ENCODE results near the gene REXO5. TPM values are rescaled to one million over a fixed set of nuclear protein-coding genes. Genes with fewer than 3 reads are reported as not detected.
"Not testable (repeated sequence)": the region's sequence is repeated elsewhere in the genome, so short reads cannot be mapped to it uniquely, and the experiment has no call there.

The REXO5 gene
- total and polyA plus RNA-seq, 5 donors from 2014 or later, result 0.34 to 1.7 (median 1.3) TPM

DNA sequence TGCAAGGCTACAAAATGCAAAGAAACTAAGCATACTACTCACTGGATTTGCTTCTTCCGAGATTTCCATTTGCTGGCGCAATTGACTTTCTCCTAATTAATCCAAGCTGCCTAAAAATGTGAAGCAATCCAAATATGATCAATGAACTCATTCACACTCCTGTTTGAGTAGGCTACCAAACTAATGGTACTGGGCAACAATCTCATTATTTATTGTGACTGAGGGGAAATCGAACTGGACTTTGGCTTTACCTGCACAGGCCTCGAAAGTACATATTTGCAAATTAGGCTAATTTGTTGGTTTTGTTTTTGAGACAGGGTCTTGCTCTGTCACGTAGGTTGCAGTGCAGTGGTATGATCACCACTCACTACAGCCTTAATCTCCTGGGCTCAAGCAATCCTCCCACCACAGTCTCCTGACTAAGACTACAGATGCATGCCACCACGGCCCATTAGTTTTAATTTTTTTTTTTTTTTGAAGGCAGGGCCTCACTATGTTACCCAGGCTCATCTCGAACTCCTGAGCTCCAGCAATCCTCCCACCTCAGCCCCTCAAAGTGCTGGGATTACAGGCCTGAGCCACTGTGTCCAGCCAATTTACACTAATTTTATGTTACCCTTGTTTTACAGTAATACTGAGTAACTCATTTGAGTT is 2.6 kb upstream of the REXO5 start:
- H3K27ac ChIP-seq (ENCODE audit: insufficient read depth, low read length, poor library complexity, severe bottlenecking), result peak overlapping the region; percentile 5
- H3K27me3 Mint-ChIP-seq, result no peaks in the 10 kb centered on the region
- ATAC-seq (ENCODE audit: low read depth in 2 of 2) (no peak), DNase-seq (no peak)
- H3K27ac Mint-ChIP-seq, result peak overlapping the region in 2 of 3 donors; percentile 3 to 58
- H3K27me3 ChIP-seq (ENCODE audit: control insufficient read depth, insufficient read depth, low read length), result no peaks in the 10 kb centered on the region
- H3K36me3 ChIP-seq (ENCODE audit: control insufficient read depth, insufficient read depth, low read length), result no peaks in the 10 kb centered on the region
- H3K4me1 ChIP-seq (ENCODE audit: control insufficient read depth, insufficient read depth, low read length, poor library complexity, severe bottlenecking), result peaks cover 17% of the 10 kb centered on the region
- peaks cover 0 to 2% (median 0%) of the 10 kb centered on the region in 7 donors for H3K9me3 Mint-ChIP-seq
- no peaks in the 10 kb centered on the region for H3K9me3 ChIP-seq (ENCODE audit: control insufficient read depth in 2 of 2, low read length in 2 of 2)
- H3K4me1 Mint-ChIP-seq, result peaks cover 9 to 33% (median 17%) of the 10 kb centered on the region in 4 donors
- H3K4me3 ChIP-seq (ENCODE audit: low read depth, low read length), result no peak overlapping the region
- peak overlapping the region in 1 of 4 donors; percentile 58 for H3K4me3 Mint-ChIP-seq
- no peaks in the 10 kb centered on the region for H3K36me3 Mint-ChIP-seq

DNA sequence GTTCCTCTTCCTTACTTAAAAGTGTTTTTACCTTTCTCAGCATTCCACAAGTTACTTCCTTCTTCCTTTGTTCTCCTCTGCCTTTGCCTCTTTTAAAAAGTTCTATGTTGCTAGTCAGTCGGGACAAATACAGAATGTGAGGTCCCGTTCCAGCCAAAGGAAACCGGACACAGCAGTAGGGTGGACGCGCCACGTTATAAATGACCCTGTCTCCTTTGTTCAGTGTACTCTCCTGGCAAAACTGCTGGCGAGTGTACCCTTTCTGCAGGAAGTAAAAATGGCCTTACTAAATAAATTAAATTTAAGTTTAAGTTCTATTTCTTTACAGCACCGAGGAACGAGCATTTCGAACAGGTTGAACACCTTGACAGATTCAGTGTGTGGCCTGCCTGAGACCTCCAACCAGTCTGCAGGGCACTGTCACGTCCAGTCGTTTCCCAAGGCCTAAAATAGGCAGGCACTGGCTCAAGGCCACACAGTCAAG is 601 bp upstream of the REXO5 start:
- DNase-seq; H3K36me3 ChIP-seq (ENCODE audit: control insufficient read depth, insufficient read depth, low read length); H3K27me3 ChIP-seq (ENCODE audit: control insufficient read depth, insufficient read depth, low read length); ATAC-seq (ENCODE audit: low read depth in 2 of 2); H3K9me3 Mint-ChIP-seq; H3K27me3 Mint-ChIP-seq; H3K9me3 ChIP-seq (ENCODE audit: control insufficient read depth in 2 of 2, low read length in 2 of 2); H3K36me3 Mint-ChIP-seq: not testable (repeated sequence)
- H3K27ac Mint-ChIP-seq, result peak overlapping the region; percentile 93 to 97 (median 95)
- peak overlapping the region; percentile 95 to 99 (median 99) for H3K4me3 Mint-ChIP-seq
- H3K4me1 Mint-ChIP-seq, result peaks cover 6 to 27% (median 18%) of the 10 kb centered on the region in 4 donors
- Histone ChIP-seq H3K4me1 (ENCODE audit: control insufficient read depth, insufficient read depth, low read length, poor library complexity, severe bottlenecking) (peaks cover 17% of the 10 kb centered on the region), H3K27ac (ENCODE audit: insufficient read depth, low read length, poor library complexity, severe bottlenecking) (peak overlapping the region; percentile 83), H3K4me3 (ENCODE audit: low read depth, low read length) (peak overlapping the region; percentile 81)

DNA sequence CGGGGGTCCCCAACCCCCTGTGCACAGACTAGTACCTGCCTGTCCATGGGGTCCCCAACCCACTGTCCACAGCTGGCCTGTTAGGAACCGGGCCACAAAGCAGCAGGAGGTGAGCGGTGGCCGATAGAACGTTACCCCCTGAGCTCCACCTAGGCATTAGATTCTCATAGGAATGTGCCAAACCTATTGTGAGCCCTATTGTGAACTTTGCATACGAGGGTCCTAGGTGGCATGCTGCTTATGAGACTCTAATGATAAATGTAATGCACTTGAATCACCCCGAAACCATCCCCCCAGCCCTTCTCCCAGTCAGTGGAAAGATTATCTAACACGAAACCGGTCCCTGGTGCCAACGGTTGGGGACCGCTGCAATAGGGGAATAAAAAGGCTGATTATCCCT is 1.5 kb downstream of the REXO5 start:
- no peaks in the 10 kb centered on the region for H3K36me3 Mint-ChIP-seq
- H3K4me3 ChIP-seq (ENCODE audit: low read depth, low read length), result no peak overlapping the region
- ATAC-seq (ENCODE audit: low read depth in 2 of 2), result no peak
- no peaks in the 10 kb centered on the region for H3K27me3 Mint-ChIP-seq
- H3K36me3 ChIP-seq (ENCODE audit: control insufficient read depth, insufficient read depth, low read length), result no peaks in the 10 kb centered on the region
- H3K9me3 Mint-ChIP-seq, result peaks cover 0 to 2% (median 0%) of the 10 kb centered on the region in 7 donors
- peak overlapping the region; percentile 95 to 99 (median 99) for H3K4me3 Mint-ChIP-seq
- H3K4me1 ChIP-seq (ENCODE audit: control insufficient read depth, insufficient read depth, low read length, poor library complexity, severe bottlenecking), result peaks cover 17% of the 10 kb centered on the region
- no peak overlapping the region for H3K27ac ChIP-seq (ENCODE audit: insufficient read depth, low read length, poor library complexity, severe bottlenecking)
- H3K27ac Mint-ChIP-seq, result peak overlapping the region in 2 of 3 donors; percentile 93 to 97
- no peaks in the 10 kb centered on the region for H3K27me3 ChIP-seq (ENCODE audit: control insufficient read depth, insufficient read depth, low read length)
- H3K4me1 Mint-ChIP-seq, result peaks cover 6 to 27% (median 20%) of the 10 kb centered on the region in 4 donors
- no peaks in the 10 kb centered on the region for H3K9me3 ChIP-seq (ENCODE audit: control insufficient read depth in 2 of 2, low read length in 2 of 2)
- DNase-seq, result no peak

DNA sequence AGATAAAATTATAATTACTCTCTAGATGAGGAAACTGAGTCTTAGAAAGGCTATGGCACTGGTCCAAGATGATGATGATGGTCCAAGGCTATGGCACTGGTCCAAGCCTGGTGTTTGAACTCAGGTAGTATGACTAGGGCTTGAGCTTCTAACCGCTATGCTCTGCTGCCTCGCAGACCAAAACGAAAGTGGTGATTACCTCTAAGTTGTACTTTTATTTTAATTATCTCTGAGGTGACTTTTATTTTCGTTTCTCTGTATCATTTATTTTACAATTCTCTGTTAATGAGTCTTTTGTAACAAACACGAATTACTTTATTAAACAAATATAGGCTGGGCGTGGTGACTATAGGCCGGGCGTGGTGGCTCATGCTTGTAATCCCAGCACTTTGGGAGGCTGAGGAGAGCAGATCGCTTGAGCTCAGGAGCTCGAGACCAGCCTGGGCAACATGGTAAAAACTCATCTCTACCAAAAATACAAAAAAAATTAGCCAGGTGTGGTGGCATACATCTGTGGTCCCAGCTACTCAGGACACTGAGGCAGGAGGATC is 5.6 kb downstream of the REXO5 start:
- Histone ChIP-seq H3K36me3 (ENCODE audit: control insufficient read depth, insufficient read depth, low read length) (no peaks in the 10 kb centered on the region), H3K4me3 (ENCODE audit: low read depth, low read length) (no peak overlapping the region), H3K27ac (ENCODE audit: insufficient read depth, low read length, poor library complexity, severe bottlenecking) (no peak overlapping the region), H3K9me3 (ENCODE audit: control insufficient read depth in 2 of 2, low read length in 2 of 2) (no peaks in the 10 kb centered on the region), H3K4me1 (ENCODE audit: control insufficient read depth, insufficient read depth, low read length, poor library complexity, severe bottlenecking) (peaks cover 15% of the 10 kb centered on the region), H3K27me3 (ENCODE audit: control insufficient read depth, insufficient read depth, low read length) (no peaks in the 10 kb centered on the region)
- Mint-ChIP-seq H3K36me3 (no peaks in the 10 kb centered on the region), H3K4me3 (no peak overlapping the region), H3K9me3 (peaks cover 0 to 2% (median 0%) of the 10 kb centered on the region in 7 donors), H3K27me3 (no peaks in the 10 kb centered on the region), H3K27ac (no peak overlapping the region), H3K4me1 (peaks cover 5 to 30% (median 16%) of the 10 kb centered on the region in 4 donors)
- ATAC-seq (ENCODE audit: low read depth in 2 of 2) (no peak), DNase-seq (no peak)

DNA sequence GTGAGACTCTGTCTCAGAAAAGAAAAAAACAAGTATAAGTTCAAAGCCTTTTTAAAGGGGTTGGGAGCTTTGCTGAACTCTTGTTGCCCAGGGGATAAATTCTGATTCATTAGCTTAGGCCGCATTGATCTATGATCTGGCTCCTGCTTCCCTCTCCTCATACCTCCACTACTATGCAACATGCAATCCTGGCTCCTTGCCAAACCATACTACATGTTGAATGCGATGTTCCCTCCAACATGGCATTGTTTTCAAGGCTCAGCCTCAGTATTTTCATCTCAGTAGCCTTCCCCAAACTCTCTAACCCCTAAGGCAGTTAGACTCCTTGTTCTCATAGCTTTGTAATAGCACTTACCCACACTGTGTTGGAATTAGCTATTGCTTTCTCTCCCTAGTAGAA is 6.2 kb downstream of the REXO5 start:
- no peaks in the 10 kb centered on the region for H3K36me3 ChIP-seq (ENCODE audit: control insufficient read depth, insufficient read depth, low read length)
- H3K27me3 ChIP-seq (ENCODE audit: control insufficient read depth, insufficient read depth, low read length), result no peaks in the 10 kb centered on the region
- no peaks in the 10 kb centered on the region for H3K9me3 ChIP-seq (ENCODE audit: control insufficient read depth in 2 of 2, low read length in 2 of 2)
- peaks cover 10% of the 10 kb centered on the region for H3K4me1 ChIP-seq (ENCODE audit: control insufficient read depth, insufficient read depth, low read length, poor library complexity, severe bottlenecking)
- Mint-ChIP-seq H3K9me3 (peaks cover 0 to 2% (median 0%) of the 10 kb centered on the region in 7 donors), H3K36me3 (no peaks in the 10 kb centered on the region), H3K4me3 (no peak overlapping the region), H3K27me3 (no peaks in the 10 kb centered on the region), H3K27ac (no peak overlapping the region), H3K4me1 (peaks cover 5 to 30% (median 13%) of the 10 kb centered on the region in 4 donors)
- H3K4me3 ChIP-seq (ENCODE audit: low read depth, low read length), result no peak overlapping the region
- DNase-seq (no peak), ATAC-seq (ENCODE audit: low read depth in 2 of 2) (no peak)
- H3K27ac ChIP-seq (ENCODE audit: insufficient read depth, low read length, poor library complexity, severe bottlenecking), result no peak overlapping the region

DNA sequence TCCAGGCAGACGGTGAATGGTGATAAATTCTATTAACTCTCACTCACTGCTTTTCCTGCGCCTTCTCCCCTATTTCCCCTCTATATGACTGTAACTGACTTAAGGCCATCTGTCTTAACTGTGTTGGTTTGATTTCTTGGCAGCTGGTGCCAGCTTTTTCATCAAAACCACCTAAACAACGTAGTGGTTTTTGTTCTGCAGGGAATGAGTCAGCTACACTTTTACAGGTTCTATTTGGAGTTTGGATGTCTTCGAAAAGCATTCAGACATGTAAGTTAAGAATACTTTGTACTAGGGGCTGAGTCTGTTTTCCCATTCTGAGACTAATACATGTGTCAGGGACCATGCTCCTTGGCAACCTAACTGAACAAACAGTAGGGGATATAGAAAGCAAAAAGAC is 8.5 kb downstream of the REXO5 start:
- Histone ChIP-seq H3K4me3 (ENCODE audit: low read depth, low read length) (no peak overlapping the region), H3K27ac (ENCODE audit: insufficient read depth, low read length, poor library complexity, severe bottlenecking) (no peak overlapping the region), H3K4me1 (ENCODE audit: control insufficient read depth, insufficient read depth, low read length, poor library complexity, severe bottlenecking) (peaks cover 7% of the 10 kb centered on the region), H3K27me3 (ENCODE audit: control insufficient read depth, insufficient read depth, low read length) (no peaks in the 10 kb centered on the region), H3K9me3 (ENCODE audit: control insufficient read depth in 2 of 2, low read length in 2 of 2) (no peaks in the 10 kb centered on the region), H3K36me3 (ENCODE audit: control insufficient read depth, insufficient read depth, low read length) (no peaks in the 10 kb centered on the region)
- H3K27me3 Mint-ChIP-seq, result no peaks in the 10 kb centered on the region
- ATAC-seq (ENCODE audit: low read depth in 2 of 2), result no peak
- no peak overlapping the region for H3K27ac Mint-ChIP-seq
- H3K4me1 Mint-ChIP-seq, result peaks cover 2 to 22% (median 5%) of the 10 kb centered on the region in 4 donors
- no peaks in the 10 kb centered on the region for H3K36me3 Mint-ChIP-seq
- DNase-seq, result peak in 1 of 3 donors; percentile 18
- H3K4me3 Mint-ChIP-seq, result peak overlapping the region in 1 of 4 donors; percentile 10
- peaks cover 0 to 2% (median 0%) of the 10 kb centered on the region in 7 donors for H3K9me3 Mint-ChIP-seq

DNA sequence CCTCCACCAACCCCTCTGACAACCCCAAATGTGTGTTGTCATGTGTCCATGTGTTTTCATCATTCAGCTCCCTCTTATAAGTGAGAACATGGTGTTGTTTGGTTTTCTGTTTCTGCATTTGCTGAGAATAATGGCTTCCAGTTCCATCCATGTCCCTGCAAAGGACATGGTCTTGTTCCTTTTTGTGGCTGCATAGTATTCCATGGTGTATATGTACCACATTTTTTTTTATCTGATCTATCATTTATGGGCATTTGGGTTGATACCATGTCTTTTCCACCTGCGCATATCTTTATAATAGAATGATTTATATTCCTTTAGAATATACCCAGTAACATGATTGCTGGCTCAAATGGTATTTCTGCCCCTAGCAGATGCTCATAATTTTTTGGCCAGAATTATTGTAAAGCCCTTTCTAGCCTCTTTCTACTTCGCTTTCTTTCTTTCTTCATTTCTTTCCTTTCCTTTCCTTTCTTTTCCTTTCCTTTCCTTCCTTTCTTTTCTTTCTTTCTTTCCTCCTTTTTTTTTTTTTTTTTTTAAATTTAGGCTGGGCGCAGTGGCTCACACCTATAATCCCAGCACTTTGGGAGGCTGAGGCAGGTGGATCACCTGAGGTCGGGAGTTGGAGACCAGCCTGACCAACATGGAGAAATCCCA is 12.7 kb downstream of the REXO5 start:
- Mint-ChIP-seq H3K27me3 (no peaks in the 10 kb centered on the region), H3K27ac (no peak overlapping the region), H3K36me3 (no peaks in the 10 kb centered on the region), H3K4me3 (no peak overlapping the region), H3K4me1 (peaks cover 2 to 25% (median 7%) of the 10 kb centered on the region in 4 donors), H3K9me3 (peaks cover 0 to 2% (median 0%) of the 10 kb centered on the region in 7 donors)
- no peak overlapping the region for H3K27ac ChIP-seq (ENCODE audit: insufficient read depth, low read length, poor library complexity, severe bottlenecking)
- peaks cover 7% of the 10 kb centered on the region for H3K4me1 ChIP-seq (ENCODE audit: control insufficient read depth, insufficient read depth, low read length, poor library complexity, severe bottlenecking)
- H3K9me3 ChIP-seq (ENCODE audit: control insufficient read depth in 2 of 2, low read length in 2 of 2), result no peaks in the 10 kb centered on the region
- no peak overlapping the region for H3K4me3 ChIP-seq (ENCODE audit: low read depth, low read length)
- ATAC-seq (ENCODE audit: low read depth in 2 of 2), result no peak
- DNase-seq, result no peak
- no peaks in the 10 kb centered on the region for H3K36me3 ChIP-seq (ENCODE audit: control insufficient read depth, insufficient read depth, low read length)
- no peaks in the 10 kb centered on the region for H3K27me3 ChIP-seq (ENCODE audit: control insufficient read depth, insufficient read depth, low read length)
